H9 (cell line): Measurements from ENCODE around the gene ELFN1. TPM values are rescaled to one million over a fixed set of nuclear protein-coding genes. Genes with fewer than 3 reads are reported as not detected.

ENCODE experiments used
- DNase-seq: peaks from one replicate; pipeline ENCODE4 v3.0.0-alpha.2; 2017
- H2AFZ ChIP-seq: one replicate; pipeline ENCODE4 v1.6.1; 2013; ENCODE audit warnings: mild to moderate bottlenecking, low read length, control low read depth, moderate library complexity
- H2AK5ac ChIP-seq: 2 replicates; pipeline ENCODE4 v1.6.1; 2013; ENCODE audit warnings: low read length, control low read depth, mixed read lengths; ENCODE audit not compliant: insufficient read length
- H2BK120ac ChIP-seq: one replicate; pipeline ENCODE4 v1.6.1; 2013; ENCODE audit warnings: low read depth, mild to moderate bottlenecking, low read length, control low read depth, inconsistent platforms; ENCODE audit not compliant: poor library complexity, severe bottlenecking
- H2BK12ac ChIP-seq: 2 replicates; pipeline ENCODE4 v1.6.1; 2013; ENCODE audit warnings: low read length, control low read depth, mixed read lengths, low read depth; ENCODE audit not compliant: insufficient read length
- H2BK15ac ChIP-seq: 2 replicates; pipeline ENCODE4 v1.6.1; 2013; ENCODE audit warnings: low read depth, low read length, control low read depth
- H2BK20ac ChIP-seq: one replicate; pipeline ENCODE4 v1.6.1; 2013; ENCODE audit warnings: low read depth, mild to moderate bottlenecking, low read length, control low read depth, inconsistent platforms; ENCODE audit not compliant: poor library complexity, severe bottlenecking
- H2BK5ac ChIP-seq: 2 replicates; pipeline ENCODE4 v1.6.1; 2013; ENCODE audit warnings: low read length, control low read depth, mixed read lengths; ENCODE audit not compliant: insufficient read length
- H3K14ac ChIP-seq: 2 replicates; pipeline ENCODE4 v1.6.1; 2013; ENCODE audit warnings: low read length, control low read depth; ENCODE audit not compliant: insufficient read depth
- H3K18ac ChIP-seq: 2 replicates; pipeline ENCODE4 v1.6.1; 2013; ENCODE audit warnings: low read depth, mild to moderate bottlenecking, mixed read lengths, low read length, control low read depth; ENCODE audit not compliant: insufficient read length
- H3K23ac ChIP-seq: 2 replicates; pipeline ENCODE4 v1.6.1; 2013; ENCODE audit warnings: low read length, control low read depth, mixed read lengths, low read depth; ENCODE audit not compliant: insufficient read length
- H3K23me2 ChIP-seq: 2 replicates; pipeline ENCODE4 v1.6.1; 2013; ENCODE audit warnings: low read depth, mild to moderate bottlenecking, mixed read lengths, low read length, control low read depth; ENCODE audit not compliant: insufficient read length, poor library complexity, severe bottlenecking
- H3K27ac ChIP-seq: 2 replicates; pipeline ENCODE4 v1.5.1; 2013; ENCODE audit warnings: low read length, control low read depth, mixed read lengths, low read depth; ENCODE audit not compliant: insufficient read length
- H3K27me3 ChIP-seq: 2 replicates; pipeline ENCODE4 v1.6.1; 2013; ENCODE audit warnings: low read length, control low read depth, inconsistent platforms; ENCODE audit not compliant: insufficient read depth
- H3K4ac ChIP-seq: 2 replicates; pipeline ENCODE4 v1.6.1; 2013; ENCODE audit warnings: low read depth, mild to moderate bottlenecking, control low read depth, inconsistent platforms, low read length, moderate library complexity
- H3K4me1 ChIP-seq: 2 replicates; pipeline ENCODE4 v1.6.1; 2013; ENCODE audit warnings: low read length, control low read depth, inconsistent platforms; ENCODE audit not compliant: insufficient read depth
- H3K4me2 ChIP-seq: 2 replicates; pipeline ENCODE4 v1.6.1; 2013; ENCODE audit warnings: low read length, control low read depth, mixed read lengths; ENCODE audit not compliant: insufficient read length, insufficient read depth
- H3K56ac ChIP-seq: 2 replicates; pipeline ENCODE4 v1.6.1; 2013; ENCODE audit warnings: low read depth, mild to moderate bottlenecking, mixed read lengths, low read length, control low read depth; ENCODE audit not compliant: insufficient read length
- H3K79me1 ChIP-seq: 2 replicates; pipeline ENCODE4 v1.6.1; 2013; ENCODE audit warnings: low read depth, mild to moderate bottlenecking, moderate library complexity, low read length, control low read depth, inconsistent platforms; ENCODE audit not compliant: insufficient read depth, poor library complexity, severe bottlenecking
- H3K79me2 ChIP-seq: 2 replicates; pipeline ENCODE4 v1.6.1; 2013; ENCODE audit warnings: low read length, control low read depth, inconsistent platforms; ENCODE audit not compliant: insufficient read depth
- H3K9ac ChIP-seq: 2 replicates; pipeline ENCODE4 v1.6.1; 2013; ENCODE audit warnings: low read length, control low read depth, mixed read lengths; ENCODE audit not compliant: insufficient read length; ENCODE audit errors: extremely low read depth
- H3K9me3 ChIP-seq: one replicate; pipeline ENCODE4 v1.6.1; 2013; ENCODE audit warnings: low read depth, low read length, inconsistent platforms; ENCODE audit not compliant: control insufficient read depth
- H3T11ph ChIP-seq: one replicate; pipeline ENCODE4 v1.6.1; 2013; ENCODE audit warnings: mild to moderate bottlenecking, low read length, control low read depth, inconsistent platforms
- H4K20me1 ChIP-seq: one replicate; pipeline ENCODE4 v1.6.1; 2013; ENCODE audit not compliant: control insufficient read depth, insufficient read length, insufficient read depth
- H4K5ac ChIP-seq: 2 replicates; pipeline ENCODE4 v1.6.1; 2013; ENCODE audit warnings: low read depth, mild to moderate bottlenecking, mixed read lengths, low read length, control low read depth; ENCODE audit not compliant: insufficient read length
- H4K8ac ChIP-seq: replicated peaks from 2 replicates; pipeline ENCODE4 v1.6.1; 2013; ENCODE audit warnings: low read length, control low read depth, mixed read lengths, low read depth; ENCODE audit not compliant: insufficient read length
- H4K91ac ChIP-seq: 2 replicates; pipeline ENCODE4 v1.6.1; 2013; ENCODE audit warnings: low read depth, mild to moderate bottlenecking, moderate library complexity, mixed read lengths, low read length, control low read depth; ENCODE audit not compliant: insufficient read length
- H3K27ac Mint-ChIP-seq, 3 experiments: 2 replicates in 2 of 3; 3 replicates in 1 of 3; pipeline ENCODE4 v1.8.0; 2020 to 2021; ENCODE audit warnings: mixed read lengths in 3 of 3, mild to moderate bottlenecking in 1 of 3, moderate library complexity in 1 of 3
- H3K27me3 Mint-ChIP-seq: 2 replicates; pipeline ENCODE4 v1.8.0; 2021; ENCODE audit warnings: low read depth, mild to moderate bottlenecking, moderate library complexity, mixed read lengths
- H3K36me3 Mint-ChIP-seq, 3 experiments: 2 replicates in 2 of 3; 3 replicates in 1 of 3; pipeline ENCODE4 v1.8.0; 2020 to 2021; ENCODE audit warnings: low read depth in 3 of 3, mixed read lengths in 3 of 3; ENCODE audit not compliant: insufficient read depth in 1 of 3
- H3K4me1 Mint-ChIP-seq, 2 experiments: 2 replicates each; pipeline ENCODE4 v1.8.0; 2020; ENCODE audit warnings: mixed read lengths in 2 of 2
- H3K4me3 Mint-ChIP-seq, 2 experiments: 2 replicates in 1 of 2; 3 replicates in 1 of 2; pipeline ENCODE4 v1.8.0; 2020 to 2021; ENCODE audit warnings: mild to moderate bottlenecking in 2 of 2, mixed read lengths in 2 of 2, moderate library complexity in 1 of 2
- H3K9me3 Mint-ChIP-seq, 2 experiments: 2 replicates in 1 of 2; 3 replicates in 1 of 2; pipeline ENCODE4 v1.8.0; 2020; ENCODE audit warnings: mild to moderate bottlenecking in 2 of 2, mixed read lengths in 2 of 2, moderate library complexity in 1 of 2
- CTCF ChIP-seq: fragments of 200-600 bp; sonication (generic); conservative IDR thresholded peaks from 3 replicates; pipeline ENCODE4 v1.8.0; 2021; ENCODE audit warnings: antibody characterized with exemption, mild to moderate bottlenecking
- WGBS: extraction: QIAGEN DNeasy Blood & Tissue Kit; methylation state at CpG from one replicate; pipeline ENCODE4 v1.1.7; 2013; ENCODE audit warnings: missing lambda C conversion rate, low lambda C conversion rate, mixed read lengths; ENCODE audit not compliant: insufficient read length; ENCODE audit errors: extremely low coverage; 5-methylcytosine and 5-hydroxymethylcytosine counted together
- total RNA-seq: library from RNA; stranded (reverse); gene quantifications from 2 replicates; pipeline ENCODE4 v1.2.1, GENCODE V29; 2021

ELFN1 gene
- total RNA-seq, 1 experiment from 2014 or later = 3.7 TPM

- WGBS = no CpG with 5 or more reads among the region's 9 CpGs
- Histone ChIP-seq H3K4ac (no peak overlapping the region), H2AK5ac (no peak overlapping the region), H3K4me2 (no peak overlapping the region), H3K9me3 (no peaks in the 10 kb centered on the region), H3K14ac (no peak overlapping the region), H3K9ac (no peak overlapping the region), H3K4me1 (peaks cover 3% of the 10 kb centered on the region; the same call in 1 of the 2 replicates), H3K27me3 (no peaks in the 10 kb centered on the region), H3K23ac (no peak overlapping the region), H2BK20ac (no peak overlapping the region), H2BK120ac (no peak overlapping the region), H2AFZ (no peak overlapping the region), H3K79me2 (no peaks in the 10 kb centered on the region), H3T11ph (no peak overlapping the region), H3K23me2 (no peaks in the 10 kb centered on the region), H3K56ac (no peak overlapping the region), H2BK15ac (no peak overlapping the region), H2BK12ac (no peak overlapping the region), H4K5ac (no peak overlapping the region), H3K18ac (no peak overlapping the region), H4K8ac (no peak overlapping the region), H3K79me1 (no peaks in the 10 kb centered on the region), H4K20me1 (peaks cover 2% of the 10 kb centered on the region), H4K91ac (no peak overlapping the region), H3K27ac (no peak overlapping the region), H2BK5ac (no peak overlapping the region)
- Mint-ChIP-seq H3K27ac (peak overlapping the region in 1 of 3 experiments; percentile 35; a peak in 1 of 7 replicates), H3K9me3 (no peaks in the 10 kb centered on the region; a peak in 3 of 5 replicates), H3K36me3 (no peaks in the 10 kb centered on the region), H3K27me3 (peaks cover 43% of the 10 kb centered on the region), H3K4me1 (peaks cover 17 to 36% of the 10 kb centered on the region in 2 experiments), H3K4me3 (no peak overlapping the region)
- TF ChIP-seq CTCF = no peak
- no peak for DNase-seq
Observed at GRCh38 chr7:1752111-1752510, 82.0 kb downstream of the ELFN1 start.
